Transverse colon (tissue), 4 donors: Measurements from ENCODE around the gene PTGER4. TPM values are rescaled to one million over a fixed set of nuclear protein-coding genes. Genes with fewer than 3 reads are reported as not detected.

ENCODE experiments used
- DNase-seq: peaks from one replicate; pipeline ENCODE4 v3.0.0-alpha.2; 2019
- H3K27ac ChIP-seq, 4 donors: fragments of 200-600 bp; sonication (generic); 2 replicates each; pipeline ENCODE4 v1.5.1; 2016 to 2018; ENCODE audit warnings: inconsistent platforms in 4 of 4
- H3K27me3 ChIP-seq: fragments of 200-600 bp; sonication (generic); 2 replicates; pipeline ENCODE4 v1.5.1; 2017; ENCODE audit warnings: inconsistent platforms
- H3K36me3 ChIP-seq, 4 donors: fragments of 200-600 bp; sonication (generic); 2 replicates each; pipeline ENCODE4 v1.5.1; 2017 to 2019; ENCODE audit warnings: inconsistent platforms in 4 of 4
- H3K4me1 ChIP-seq, 4 donors: fragments of 200-600 bp; sonication (generic); 2 replicates each; pipeline ENCODE4 v1.5.1; 2017 to 2020; ENCODE audit warnings: inconsistent platforms in 4 of 4
- H3K4me3 ChIP-seq, 4 donors: fragments of 200-600 bp; sonication (generic); 1 replicate in 1 of 4; 2 replicates in 3 of 4; pipeline versions ENCODE4 v1.5.1 to v1.6.1; 2017 to 2019; ENCODE audit warnings: inconsistent platforms in 4 of 4
- H3K9me3 ChIP-seq, 2 donors: fragments of 200-600 bp; sonication (generic); 2 replicates each; pipeline ENCODE4 v1.5.1; 2017 to 2019; ENCODE audit warnings: inconsistent platforms in 2 of 2
- CTCF ChIP-seq, 5 experiments: fragments of 200-600 bp in 3 of 5; fragments of 450-650 bp in 2 of 5; sonication (generic) in 3 of 5; IDR thresholded peaks; 1 replicate in 2 of 5; 2 replicates in 3 of 5; pipeline ENCODE4 v1.5.1; 2016 to 2017; ENCODE audit warnings: antibody characterized with exemption in 5 of 5, inconsistent platforms in 3 of 5, mild to moderate bottlenecking in 2 of 5, moderate library complexity in 1 of 5
- EP300 ChIP-seq: sonication (generic); formaldehyde crosslinking; IDR thresholded peaks from one replicate; pipeline ENCODE4 v1.6.1; 2017; ENCODE audit warnings: antibody characterized with exemption, low read depth
- POLR2A ChIP-seq: fragments of 450-650 bp; IDR thresholded peaks from one replicate; pipeline ENCODE4 v1.6.1; 2016; ENCODE audit warnings: antibody characterized with exemption, mild to moderate bottlenecking, moderate library complexity
- POLR2AphosphoS5 ChIP-seq, 3 donors: sonication (generic); formaldehyde crosslinking; IDR thresholded peaks; one replicate each; pipeline ENCODE4 v1.6.1; 2016; ENCODE audit warnings: antibody characterized with exemption in 3 of 3
- WGBS, 2 donors: methylation state at CpG; one replicate each; pipeline ENCODE4 v1.1.5; 2018; ENCODE audit warnings: low coverage in 1 of 2; 5-methylcytosine and 5-hydroxymethylcytosine counted together
- in situ Hi-C, 4 donors: fragments of 200-750 bp; cut with MboI; loops; one replicate each; pipeline versions ENCODE4 v1.15.0 to v1.15.1; 2017; ENCODE audit warnings: low sequenced_read_pairs in 3 of 4, low pct_ligation_motif_present in 1 of 4, low pct_unique_long_range_greater_than_20kb in 1 of 4
- intact Hi-C: fragments of 100-400 bp; cut with DNase I; formaldehyde crosslinking; loops from one replicate; pipeline ENCODE4 v1.15.1; 2023; ENCODE audit warnings: low total_unique reads
- total RNA-seq, 4 donors: library from RNA; depleted of rRNA; stranded (reverse); fragments of >200 nt; gene quantifications; one replicate each; pipeline ENCODE4 v1.1.0, GENCODE V29; 2016

PTGER4 gene
- total RNA-seq, 4 donors from 2014 or later: 39.6 to 127 (median 105) TPM

- TF ChIP-seq CTCF (IDR thresholded peaks at IDR 0.05): no peak
- TF ChIP-seq EP300: no peak
- no peak for TF ChIP-seq POLR2A
- TF ChIP-seq POLR2AphosphoS5 (IDR thresholded peaks at IDR 0.05): no peak
- no peak for DNase-seq
- intact Hi-C loops: no loop called here
Measured at GRCh38 chr5:40674661-40675235, 5.0 kb upstream of the PTGER4 start.

GRCh38 chr5:40675396-40676133 is 4.2 kb upstream of the PTGER4 start:
- H3K4me1 ChIP-seq: peaks cover 0 to 26% (median 14%) of the 10 kb centered on the region in 4 donors
- DNase-seq: no peak
- no peaks in the 10 kb centered on the region for H3K27me3 ChIP-seq
- 81 to 88% methylated on average over 5 to 7 of the region's 7 CpGs for WGBS, 2 donors
- in situ Hi-C loops (loop anchor here in 1 of 4 donors (25.0 kb wide), 1 partner anchor 288 kb away; no protein-coding TSS in a partner anchor), intact Hi-C loops (no loop called here)
- peak overlapping the region in 1 of 4 donors; percentile 96 for H3K27ac ChIP-seq
- no peak overlapping the region for H3K4me3 ChIP-seq
- no peak for TF ChIP-seq POLR2A
- TF ChIP-seq POLR2AphosphoS5 (IDR thresholded peaks at IDR 0.05): no peak
- TF ChIP-seq CTCF (IDR thresholded peaks at IDR 0.05): no peak
- TF ChIP-seq EP300: no peak
- no peaks in the 10 kb centered on the region for H3K36me3 ChIP-seq
- no peaks in the 10 kb centered on the region for H3K9me3 ChIP-seq

More at GRCh38 chr5:40674661-40675235, 5.0 kb upstream of the PTGER4 start:
- H3K4me3 ChIP-seq: no peak overlapping the region
- no peaks in the 10 kb centered on the region for H3K27me3 ChIP-seq
- no peaks in the 10 kb centered on the region for H3K36me3 ChIP-seq
- in situ Hi-C loops: loop anchor here in 1 of 4 donors (25.0 kb wide), 1 partner anchor 287 kb away; no protein-coding TSS in a partner anchor
- peaks cover 0 to 26% (median 14%) of the 10 kb centered on the region in 4 donors for H3K4me1 ChIP-seq
- 92 to 94% methylated on average over 6 of the region's 6 CpGs for WGBS, 2 donors
- H3K27ac ChIP-seq: no peak overlapping the region
- no peaks in the 10 kb centered on the region for H3K9me3 ChIP-seq

- Histone ChIP-seq H3K9me3 (no peaks in the 10 kb centered on the region), H3K4me3 (no peak overlapping the region), H3K36me3 (peaks cover 0 to 4% (median 0%) of the 10 kb centered on the region in 4 donors), H3K27me3 (no peaks in the 10 kb centered on the region), H3K4me1 (peaks cover 0 to 26% (median 14%) of the 10 kb centered on the region in 4 donors), H3K27ac (peak overlapping the region; percentile 94 to 96 (median 94))
- TF ChIP-seq EP300 (no peak), POLR2AphosphoS5 (IDR thresholded peaks at IDR 0.05) (peak; percentile 6 to 39 (median 27))
- intact Hi-C loops: no loop called here
- in situ Hi-C loops: loop anchor here in 1 of 4 donors (25.0 kb wide), 1 partner anchor 289 kb away; no protein-coding TSS in a partner anchor
- WGBS, 2 donors: 45% methylated on average over 3 of the region's 3 CpGs; no CpG with 5 or more reads in 1 of the 2 donors
- DNase-seq: no peak
Measured at GRCh38 chr5:40676613-40677343, 2.9 kb upstream of the PTGER4 start.

GRCh38 chr5:40677456-40677855 is 2.3 kb upstream of the PTGER4 start:
- in situ Hi-C loops (loop anchor here in 1 of 4 donors (25.0 kb wide), 1 partner anchor 290 kb away; no protein-coding TSS in a partner anchor), intact Hi-C loops (no loop called here)
- DNase-seq: no peak
- H3K4me3 ChIP-seq: peak overlapping the region in 1 of 4 donors; percentile 97
- peaks cover 0 to 4% (median 0%) of the 10 kb centered on the region in 4 donors for H3K36me3 ChIP-seq
- H3K4me1 ChIP-seq: peaks cover 0 to 26% (median 14%) of the 10 kb centered on the region in 4 donors
- no peaks in the 10 kb centered on the region for H3K27me3 ChIP-seq
- H3K27ac ChIP-seq: peak overlapping the region; percentile 94 to 96 (median 94)
- TF ChIP-seq POLR2AphosphoS5 (IDR thresholded peaks at IDR 0.05) (no peak), POLR2A (no peak), CTCF (IDR thresholded peaks at IDR 0.05) (no peak), EP300 (no peak)
- 44 to 47% methylated on average over 2 of the region's 2 CpGs for WGBS, 2 donors
- H3K9me3 ChIP-seq: no peaks in the 10 kb centered on the region
